CD4-positive, alpha-beta T cell treated with Interleukin-17A for 4 hours (primary cell): ENCODE measurements around the gene TVP23C.

Experiments used
- DNase-seq: peaks from one replicate; pipeline ENCODE4 v3.0.0-alpha.2; 2020; ENCODE audit warnings: mixed read lengths

TVP23C gene

GRCh38 chr17:15494821-15495220 lies 68.5 kb downstream of the TVP23C start:
- no peak for DNase-seq

GRCh38 chr17:15493693-15494035 lies 69.6 kb downstream of the TVP23C start:
- DNase-seq: no peak

GRCh38 chr17:15492791-15493692 lies 70.2 kb downstream of the TVP23C start:
- DNase-seq: no peak

DNA sequence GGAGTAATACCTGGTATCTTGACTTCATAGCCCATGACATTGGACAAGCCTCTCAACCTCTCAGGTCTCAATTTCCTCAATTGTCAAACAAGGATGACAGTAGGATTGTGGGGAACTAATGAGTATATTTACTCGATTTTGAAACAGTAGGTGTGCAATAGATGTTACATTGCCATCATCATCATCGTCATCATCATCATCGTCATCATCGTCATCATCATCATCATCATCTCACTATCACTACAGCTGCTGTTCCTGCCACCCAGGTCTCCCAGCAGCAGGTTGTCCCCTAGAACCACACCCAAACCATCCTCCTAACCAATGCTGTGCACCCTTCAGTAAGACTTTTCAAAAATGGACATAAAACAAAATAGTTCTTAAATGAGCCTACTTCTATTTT lies 71.1 kb downstream of the TVP23C start:
- no peak for DNase-seq

GRCh38 chr17:15490634-15491261 lies 72.5 kb downstream of the TVP23C start:
- DNase-seq: no peak

GRCh38 chr17:15488557-15488956 lies 74.7 kb downstream of the TVP23C start:
- DNase-seq: no peak

GRCh38 chr17:15485045-15485444 lies 78.2 kb downstream of the TVP23C start:
- DNase-seq: no peak

DNA sequence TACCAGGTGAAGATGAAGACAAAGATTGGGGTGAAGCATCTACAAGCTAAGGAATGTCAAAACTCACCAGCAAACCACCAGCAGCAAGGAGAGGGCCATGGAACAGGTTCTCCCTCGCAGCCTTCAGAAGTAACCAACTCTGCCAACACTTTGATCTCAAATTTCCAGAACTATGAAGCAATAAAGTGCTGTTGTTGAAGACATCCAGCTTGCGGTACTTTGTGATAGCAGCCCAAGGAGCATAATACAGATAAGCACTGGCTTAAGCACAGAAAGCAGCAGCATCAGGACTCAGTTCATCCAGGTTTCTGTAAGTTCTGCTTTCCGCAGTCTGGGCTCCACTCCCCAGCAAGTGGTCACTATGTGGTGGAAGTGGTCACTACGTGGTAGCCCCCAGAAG lies 79.9 kb downstream of the TVP23C start:
- no peak for DNase-seq

GRCh38 chr17:15482476-15482875 lies 80.8 kb downstream of the TVP23C start:
- no peak for DNase-seq

DNA sequence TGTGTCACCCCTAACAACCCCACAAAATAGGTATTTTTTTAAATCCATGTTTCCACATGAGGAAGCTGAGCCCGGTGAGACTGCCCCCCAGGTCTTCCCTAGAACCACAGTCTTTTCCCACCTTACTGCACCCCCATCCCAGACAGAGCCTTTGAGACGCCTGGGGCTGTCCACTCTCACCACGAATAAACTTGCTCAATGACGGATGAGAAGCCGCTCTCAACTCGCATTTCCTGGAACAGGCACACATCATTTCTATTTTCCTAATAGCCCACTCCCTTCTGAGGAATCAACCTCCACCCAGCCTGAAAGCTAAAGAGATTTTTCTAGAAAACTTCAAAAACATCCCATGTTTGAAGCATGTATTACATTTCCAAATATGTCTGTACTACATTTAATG lies 81.8 kb downstream of the TVP23C start:
- no peak for DNase-seq

DNA sequence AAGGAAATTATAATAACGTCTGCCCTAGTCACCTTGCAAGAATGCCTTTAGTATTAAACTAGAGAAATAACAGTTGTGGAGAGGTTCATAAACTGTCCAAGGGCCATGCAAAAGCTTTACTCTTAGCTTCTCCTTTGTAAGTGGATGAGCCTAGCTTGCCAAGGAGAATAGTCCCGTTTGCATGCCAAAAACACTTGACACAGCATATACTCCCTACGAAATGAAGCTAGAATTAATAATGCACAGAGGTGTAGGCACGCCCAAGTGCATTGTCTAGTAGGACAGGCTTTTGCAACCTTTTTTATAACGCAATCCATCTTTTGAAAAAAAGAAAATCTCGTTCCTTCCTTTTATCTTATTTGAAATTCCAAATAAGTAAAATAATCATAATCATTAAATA lies 83.1 kb downstream of the TVP23C start:
- DNase-seq: no peak

- no peak for DNase-seq
These were observed 83.6 kb downstream of the TVP23C start for GRCh38 chr17:15479703-15480102.

DNA sequence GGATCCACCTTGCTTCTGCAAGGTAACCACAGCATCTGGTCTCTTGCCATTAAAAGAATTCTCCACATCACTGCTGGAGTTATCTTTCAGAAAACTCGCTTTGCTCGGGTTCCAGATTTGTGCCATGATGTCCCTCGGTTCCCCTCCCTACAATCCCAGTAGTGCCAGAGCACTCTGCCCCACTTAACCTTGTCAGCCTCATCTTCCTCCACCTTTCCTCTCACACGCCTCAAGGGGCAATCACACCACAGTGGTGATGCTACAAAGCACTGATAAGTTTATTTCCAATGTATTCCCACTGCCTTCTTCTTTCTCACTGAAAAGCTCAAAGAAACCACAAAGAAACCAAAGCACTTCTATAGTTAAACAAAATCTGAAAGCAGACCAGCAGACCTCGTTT lies 84.4 kb downstream of the TVP23C start:
- DNase-seq: no peak

GRCh38 chr17:15475631-15476354 lies 87.5 kb downstream of the TVP23C start:
- no peak for DNase-seq

GRCh38 chr17:15472891-15473290 lies 90.4 kb downstream of the TVP23C start:
- DNase-seq: no peak

DNA sequence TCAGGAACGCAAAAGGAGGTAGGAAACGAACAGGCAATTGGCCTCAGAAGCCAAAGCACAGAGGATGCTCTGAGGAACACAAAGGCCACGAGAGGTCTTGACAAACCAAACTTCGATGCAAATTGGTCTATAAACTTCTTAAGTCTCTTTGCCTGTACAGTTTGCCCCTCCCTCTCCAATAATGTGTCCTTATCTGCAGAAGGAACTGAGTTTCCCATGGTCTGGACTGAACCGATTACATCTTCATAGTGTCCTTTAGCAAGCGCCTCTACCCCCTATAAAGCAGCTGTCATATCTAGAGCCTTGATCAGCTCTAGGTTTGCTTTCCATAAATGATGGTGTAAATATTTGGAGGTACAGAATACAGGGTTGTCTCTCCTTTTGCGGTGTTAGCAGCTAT lies 92.7 kb downstream of the TVP23C start:
- no peak for DNase-seq

DNA sequence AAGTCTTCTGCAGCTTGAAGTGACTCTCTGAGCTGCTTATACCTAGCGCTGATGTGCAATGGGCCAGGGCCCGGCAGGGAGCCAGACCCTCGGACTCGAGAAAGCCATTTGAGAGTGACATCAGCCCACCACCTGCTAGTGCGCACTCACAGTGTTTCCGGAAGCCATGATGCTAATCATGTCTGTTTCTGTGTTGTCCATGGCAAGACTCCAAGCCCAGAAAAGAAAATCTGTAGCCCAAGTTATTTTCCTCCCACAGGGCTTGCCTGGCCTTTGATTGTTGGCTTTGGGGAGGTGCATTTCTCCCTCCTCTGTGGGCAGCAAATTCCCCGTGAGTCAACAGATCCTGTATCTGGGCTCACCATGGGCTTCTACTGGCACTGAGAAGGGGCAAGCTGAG lies 94.0 kb downstream of the TVP23C start:
- no peak for DNase-seq

- DNase-seq: no peak
These were observed 95.2 kb downstream of the TVP23C start for GRCh38 chr17:15468126-15468525.

- DNase-seq: no peak
These were observed 95.7 kb downstream of the TVP23C start, which contains the start of gene CDRT4 for GRCh38 chr17:15467592-15467991. TSS of gene CDRT4 (minus strand) at chr17:15467621. CDS start at chr17:15440238, 27,383 bp downstream.

GRCh38 chr17:15466131-15466530 lies 97.2 kb downstream of the TVP23C start:
- DNase-seq: no peak

GRCh38 chr17:15465045-15465701 lies 98.1 kb downstream of the TVP23C start:
- DNase-seq: no peak

DNA sequence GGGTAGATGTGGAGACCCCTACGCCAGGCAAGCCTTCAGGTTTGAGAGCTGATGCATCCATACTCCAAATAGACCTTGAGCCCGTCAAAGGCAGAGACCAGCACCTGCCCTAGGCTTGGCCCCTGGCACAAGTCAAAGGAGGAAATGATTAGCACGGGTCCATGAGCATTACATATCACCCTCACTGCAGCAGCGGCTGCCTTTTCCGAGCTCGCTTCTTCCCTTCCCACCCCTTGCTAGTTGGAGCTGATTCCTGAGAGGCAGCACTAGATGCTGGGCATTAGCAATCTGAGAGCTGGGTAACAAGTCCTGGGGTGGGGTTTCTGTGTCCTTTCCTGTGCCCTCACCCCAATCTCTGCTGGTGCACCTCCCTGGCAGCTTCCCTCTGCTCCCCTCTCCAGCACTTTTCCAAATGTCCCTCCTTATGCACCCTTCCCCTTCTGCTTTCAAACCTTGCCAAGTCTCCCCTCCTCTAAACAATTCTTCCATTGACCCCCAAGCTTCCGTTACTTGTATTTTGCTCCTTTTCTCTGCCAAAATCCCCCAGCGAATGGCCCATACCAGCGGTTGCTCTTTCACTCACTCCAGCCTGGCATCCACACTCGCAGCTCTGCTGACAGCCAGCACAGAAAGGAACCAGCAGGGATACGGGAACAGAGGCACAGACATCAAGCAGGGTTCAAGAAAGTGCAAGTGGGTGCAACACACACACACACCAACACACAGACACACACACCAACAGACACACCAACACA lies 98.9 kb downstream of the TVP23C start:
- DNase-seq: no peak
